ENCODE results near the gene RFLNA. TPM values are rescaled to one million over a fixed set of nuclear protein-coding genes. Genes with fewer than 3 reads are reported as not detected.

Gene RFLNA
- total RNA-seq, 2 donors from 2014 or later, result 2.0 to 6.5 TPM

DNA sequence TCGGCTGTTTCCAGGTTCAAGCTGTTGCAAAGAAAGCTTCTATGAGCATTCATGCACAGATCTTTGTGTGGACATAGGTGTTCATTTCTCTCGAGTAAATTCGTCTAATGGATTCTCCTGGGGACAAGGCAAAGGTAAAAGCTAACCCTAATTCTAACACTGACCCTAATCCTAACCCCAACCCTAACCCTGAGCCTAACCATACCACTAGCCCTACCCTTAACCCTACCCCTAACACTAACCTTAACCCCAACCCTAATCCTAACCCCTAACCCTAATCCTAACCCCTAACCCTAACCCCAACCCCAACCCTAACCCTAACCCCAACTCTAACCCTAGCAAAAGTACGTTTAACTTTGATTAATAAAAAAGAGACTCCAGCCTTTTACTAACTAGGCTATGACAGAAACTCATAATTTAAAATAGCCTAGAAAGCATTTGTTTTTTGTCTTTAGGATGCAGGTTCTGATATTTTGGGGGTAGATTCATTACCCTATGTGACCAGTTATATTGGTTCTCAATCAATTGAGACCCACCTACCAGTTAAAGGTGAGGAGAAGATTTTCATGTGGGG is 27.6 kb upstream of the RFLNA start:
- TF ChIP-seq, protein P1, sequence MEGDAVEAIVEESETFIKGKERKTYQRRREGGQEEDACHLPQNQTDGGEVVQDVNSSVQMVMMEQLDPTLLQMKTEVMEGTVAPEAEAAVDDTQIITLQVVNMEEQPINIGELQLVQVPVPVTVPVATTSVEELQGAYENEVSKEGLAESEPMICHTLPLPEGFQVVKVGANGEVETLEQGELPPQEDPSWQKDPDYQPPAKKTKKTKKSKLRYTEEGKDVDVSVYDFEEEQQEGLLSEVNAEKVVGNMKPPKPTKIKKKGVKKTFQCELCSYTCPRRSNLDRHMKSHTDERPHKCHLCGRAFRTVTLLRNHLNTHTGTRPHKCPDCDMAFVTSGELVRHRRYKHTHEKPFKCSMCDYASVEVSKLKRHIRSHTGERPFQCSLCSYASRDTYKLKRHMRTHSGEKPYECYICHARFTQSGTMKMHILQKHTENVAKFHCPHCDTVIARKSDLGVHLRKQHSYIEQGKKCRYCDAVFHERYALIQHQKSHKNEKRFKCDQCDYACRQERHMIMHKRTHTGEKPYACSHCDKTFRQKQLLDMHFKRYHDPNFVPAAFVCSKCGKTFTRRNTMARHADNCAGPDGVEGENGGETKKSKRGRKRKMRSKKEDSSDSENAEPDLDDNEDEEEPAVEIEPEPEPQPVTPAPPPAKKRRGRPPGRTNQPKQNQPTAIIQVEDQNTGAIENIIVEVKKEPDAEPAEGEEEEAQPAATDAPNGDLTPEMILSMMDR (IDR thresholded peaks at IDR 0.05), result no peak
- ATAC-seq (ENCODE audit: insufficient number of reproducible peaks, low FRiP score, low read depth) (no peak), DNase-seq (ENCODE audit: low spot score) (no peak)
- no peaks in the 10 kb centered on the region for H3K4me1 ChIP-seq (ENCODE audit: control insufficient read depth in 1 of 2, low read depth in 2 of 2)
- no peak overlapping the region for H3K4me3 ChIP-seq
- H3K36me3 ChIP-seq, result no peaks in the 10 kb centered on the region
- no peaks in the 10 kb centered on the region for H3K9me3 ChIP-seq
- no peak overlapping the region for H3K27ac ChIP-seq
- H3K27me3 ChIP-seq (replicated peaks; ENCODE audit: insufficient read depth), result no peaks in the 10 kb centered on the region

DNA sequence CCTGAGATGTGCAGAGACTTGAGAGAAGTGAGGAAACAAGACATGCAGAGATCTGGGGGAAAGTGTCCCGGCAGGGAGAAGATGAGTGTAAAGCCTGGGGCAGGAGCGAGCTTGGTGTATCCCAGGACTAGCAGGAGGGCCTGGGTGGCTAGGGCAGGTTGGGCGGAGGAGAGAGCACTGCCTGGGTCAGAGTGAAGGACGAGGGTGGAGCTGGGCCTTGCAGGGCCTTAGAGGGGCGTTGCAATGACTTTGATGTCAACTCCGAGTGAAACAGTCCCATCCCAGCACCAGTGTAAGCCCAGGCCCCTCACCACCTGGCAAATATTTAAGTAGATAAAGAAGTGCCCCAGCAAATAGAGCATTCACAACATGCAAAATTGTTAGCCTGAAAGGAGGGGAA is 24.2 kb upstream of the RFLNA start:
- TF ChIP-seq, protein P1 (IDR thresholded peaks at IDR 0.05), result no peak
- H3K4me3 ChIP-seq, result no peak overlapping the region

DNA sequence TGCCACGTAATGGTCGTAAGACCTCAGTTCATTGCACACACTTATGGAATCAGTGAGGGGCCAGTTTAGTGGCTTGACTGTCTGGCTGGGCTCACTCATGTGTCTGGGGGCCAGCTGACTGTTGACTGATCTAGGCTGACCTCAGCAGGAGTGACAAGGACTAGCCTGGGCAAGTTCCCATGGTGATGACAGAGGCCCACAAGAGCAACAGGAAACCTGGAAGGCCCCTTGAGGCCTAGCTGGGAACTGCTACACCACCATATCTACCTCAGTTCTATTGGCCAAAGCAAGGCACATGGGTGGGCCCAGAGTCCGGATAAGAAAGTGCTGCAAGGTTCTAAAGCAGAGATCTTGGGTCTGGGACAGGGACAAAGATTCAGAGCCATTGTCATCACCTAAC is 21.3 kb upstream of the RFLNA start:
- H3K4me3 ChIP-seq, result no peak overlapping the region
- no peak for DNase-seq (ENCODE audit: low spot score)
- no peak overlapping the region for H3K27ac ChIP-seq
- TF ChIP-seq, protein P1 (IDR thresholded peaks at IDR 0.05), result no peak
- H3K27me3 ChIP-seq (replicated peaks; ENCODE audit: insufficient read depth), result no peaks in the 10 kb centered on the region
- no peaks in the 10 kb centered on the region for H3K9me3 ChIP-seq
- ATAC-seq (ENCODE audit: insufficient number of reproducible peaks, low FRiP score, low read depth), result no peak
- no peaks in the 10 kb centered on the region for H3K4me1 ChIP-seq (ENCODE audit: control insufficient read depth in 1 of 2, low read depth in 2 of 2)
- no peaks in the 10 kb centered on the region for H3K36me3 ChIP-seq

More for the DNA sequence above, 24.2 kb upstream of the RFLNA start:
- no peak for ATAC-seq (ENCODE audit: insufficient number of reproducible peaks, low FRiP score, low read depth)
- Histone ChIP-seq H3K4me1 (ENCODE audit: control insufficient read depth in 1 of 2, low read depth in 2 of 2) (no peaks in the 10 kb centered on the region), H3K9me3 (no peaks in the 10 kb centered on the region), H3K36me3 (no peaks in the 10 kb centered on the region), H3K27ac (no peak overlapping the region), H3K27me3 (replicated peaks; ENCODE audit: insufficient read depth) (no peaks in the 10 kb centered on the region)
- no peak for DNase-seq (ENCODE audit: low spot score)

DNA sequence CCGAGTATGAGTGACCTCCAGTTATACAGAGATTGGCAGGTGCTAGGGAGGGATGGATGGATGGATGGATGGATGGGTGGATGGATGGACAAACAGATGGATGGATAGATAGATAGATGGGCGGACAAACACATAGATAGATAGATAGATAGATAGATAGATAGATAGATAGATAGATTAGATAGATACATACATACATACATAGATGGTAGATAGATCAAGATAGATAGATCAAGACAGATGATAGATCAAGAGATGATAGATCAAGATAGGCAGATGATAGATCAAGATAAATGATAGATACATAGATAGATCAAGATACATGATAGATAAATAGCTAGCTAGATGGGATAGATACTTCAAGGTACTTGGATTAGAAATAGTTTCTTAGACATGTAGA is 18.6 kb upstream of the RFLNA start:
- DNase-seq (ENCODE audit: low spot score) (no peak), ATAC-seq (ENCODE audit: insufficient number of reproducible peaks, low FRiP score, low read depth) (no peak)
- Histone ChIP-seq H3K27me3 (replicated peaks; ENCODE audit: insufficient read depth) (no peaks in the 10 kb centered on the region), H3K27ac (no peak overlapping the region), H3K4me1 (ENCODE audit: control insufficient read depth in 1 of 2, low read depth in 2 of 2) (peaks cover 0 to 12% of the 10 kb centered on the region in 2 donors), H3K4me3 (no peak overlapping the region), H3K9me3 (no peaks in the 10 kb centered on the region), H3K36me3 (no peaks in the 10 kb centered on the region)
- TF ChIP-seq, protein P1 (IDR thresholded peaks at IDR 0.05), result no peak

DNA sequence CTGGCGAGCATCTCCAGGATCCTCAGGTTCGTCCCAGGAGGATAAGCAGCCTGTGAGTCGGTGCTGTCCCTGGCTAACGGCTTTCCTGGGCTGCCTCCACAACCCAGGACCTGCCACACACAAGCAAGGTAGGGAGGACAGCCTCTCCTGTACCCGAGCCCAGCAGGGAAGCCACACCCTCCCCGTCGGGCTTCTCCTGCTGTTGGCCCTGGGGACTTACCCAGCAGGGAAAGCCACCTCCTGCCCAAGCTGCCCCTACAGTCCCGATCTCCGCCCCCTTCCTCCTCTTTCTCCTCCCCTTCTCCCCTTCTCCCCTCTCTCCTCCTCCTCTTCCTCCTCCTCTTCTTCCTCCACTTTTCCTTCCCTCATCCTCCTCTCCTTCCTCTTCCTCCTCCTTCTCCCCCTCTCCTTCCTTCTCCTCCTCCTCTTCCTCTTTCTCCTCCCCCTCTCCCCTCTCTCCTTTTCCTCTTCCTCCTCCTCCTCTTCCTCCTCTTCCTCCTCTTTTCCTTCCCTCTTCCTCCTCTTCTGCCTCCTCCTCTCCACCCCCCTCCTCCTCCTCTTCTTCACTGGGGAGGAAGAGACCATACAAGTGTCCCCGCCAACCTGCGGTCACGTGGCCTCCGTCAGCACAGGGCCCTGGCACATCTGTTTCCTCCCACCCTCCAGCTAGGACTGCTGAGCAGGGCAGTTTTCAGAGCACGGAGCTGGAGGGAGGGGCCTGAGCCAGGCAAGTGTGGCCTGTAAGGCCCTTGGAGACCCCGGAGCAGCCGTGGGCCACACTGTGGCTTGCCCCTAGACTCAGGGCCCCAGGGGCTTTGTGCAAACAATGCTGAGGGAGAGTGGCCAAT is 17.3 kb upstream of the RFLNA start:
- no peak overlapping the region for H3K4me3 ChIP-seq
- no peaks in the 10 kb centered on the region for H3K9me3 ChIP-seq
- H3K27ac ChIP-seq, result no peak overlapping the region
- no peak for DNase-seq (ENCODE audit: low spot score)
- TF ChIP-seq, protein P1 (IDR thresholded peaks at IDR 0.05), result no peak
- H3K4me1 ChIP-seq (ENCODE audit: control insufficient read depth in 1 of 2, low read depth in 2 of 2), result peaks cover 0 to 12% of the 10 kb centered on the region in 2 donors
- no peak for ATAC-seq (ENCODE audit: insufficient number of reproducible peaks, low FRiP score, low read depth)
- H3K36me3 ChIP-seq, result no peaks in the 10 kb centered on the region
- no peaks in the 10 kb centered on the region for H3K27me3 ChIP-seq (replicated peaks; ENCODE audit: insufficient read depth)

Data from thoracic aorta (tissue), 2 donors.